Right kidney (tissue), 1 donor: ENCODE data around the gene COL6A2.
"Not testable (repeated sequence)": the region's sequence is repeated elsewhere in the genome, so short reads cannot be mapped to it uniquely, and the experiment has no call there.

ENCODE experiments used
- DNase-seq: peaks from one replicate; pipeline ENCODE4 v3.0.0-alpha.2; 2016

COL6A2 gene

DNA sequence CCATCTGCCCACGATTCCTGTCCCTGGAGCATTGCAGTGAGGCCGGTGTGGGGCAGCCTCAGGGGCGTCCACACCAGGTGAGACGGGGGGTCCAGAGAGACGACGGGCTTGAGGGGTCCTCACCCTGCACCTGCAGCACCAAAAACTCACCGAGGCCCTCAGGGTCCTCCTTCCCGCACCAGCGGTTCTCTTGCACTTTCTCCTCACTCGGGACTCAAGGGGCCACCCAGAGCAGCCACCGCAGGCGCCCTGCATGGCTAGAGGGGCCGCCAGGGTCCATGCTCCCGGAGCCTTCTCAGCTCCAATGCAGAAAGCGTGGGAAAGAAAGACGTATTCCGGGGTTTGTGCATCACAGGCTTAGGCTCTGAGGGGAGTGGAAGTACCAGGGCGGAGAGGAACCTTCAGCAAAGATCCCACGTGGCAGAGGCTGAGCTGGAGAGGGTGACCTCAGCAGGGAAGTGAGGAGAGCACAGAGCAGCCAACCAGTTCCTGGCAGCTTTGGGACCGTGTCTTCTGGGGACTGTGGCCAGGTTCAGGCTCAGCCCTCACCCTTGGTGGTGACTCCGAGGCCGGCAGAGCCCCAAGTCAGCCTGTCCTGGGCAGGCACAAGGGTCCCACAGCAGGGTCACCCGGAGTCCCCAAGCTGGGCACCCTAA, 19.5 kb upstream of the COL6A2 start:
- DNase-seq = no peak

DNA sequence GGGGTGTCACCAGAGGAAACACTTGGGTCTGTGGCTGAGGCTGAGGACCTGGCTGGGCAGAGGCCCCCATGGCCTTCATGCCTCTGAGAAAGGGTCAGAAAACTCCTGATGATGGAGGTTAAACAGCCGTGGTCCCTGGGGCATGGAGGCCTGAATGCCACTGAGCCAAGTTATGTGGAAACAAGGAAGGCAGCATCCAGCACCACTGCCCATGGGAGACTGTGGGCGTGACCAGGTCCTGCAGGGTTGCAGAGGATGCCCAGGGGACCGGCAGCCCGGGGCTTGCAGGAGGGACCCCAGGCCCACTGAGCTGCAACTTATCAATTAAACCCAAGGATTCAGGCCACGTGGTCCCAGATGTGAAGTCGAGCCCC, 18.9 kb upstream of the COL6A2 start:
- DNase-seq = no peak

DNA sequence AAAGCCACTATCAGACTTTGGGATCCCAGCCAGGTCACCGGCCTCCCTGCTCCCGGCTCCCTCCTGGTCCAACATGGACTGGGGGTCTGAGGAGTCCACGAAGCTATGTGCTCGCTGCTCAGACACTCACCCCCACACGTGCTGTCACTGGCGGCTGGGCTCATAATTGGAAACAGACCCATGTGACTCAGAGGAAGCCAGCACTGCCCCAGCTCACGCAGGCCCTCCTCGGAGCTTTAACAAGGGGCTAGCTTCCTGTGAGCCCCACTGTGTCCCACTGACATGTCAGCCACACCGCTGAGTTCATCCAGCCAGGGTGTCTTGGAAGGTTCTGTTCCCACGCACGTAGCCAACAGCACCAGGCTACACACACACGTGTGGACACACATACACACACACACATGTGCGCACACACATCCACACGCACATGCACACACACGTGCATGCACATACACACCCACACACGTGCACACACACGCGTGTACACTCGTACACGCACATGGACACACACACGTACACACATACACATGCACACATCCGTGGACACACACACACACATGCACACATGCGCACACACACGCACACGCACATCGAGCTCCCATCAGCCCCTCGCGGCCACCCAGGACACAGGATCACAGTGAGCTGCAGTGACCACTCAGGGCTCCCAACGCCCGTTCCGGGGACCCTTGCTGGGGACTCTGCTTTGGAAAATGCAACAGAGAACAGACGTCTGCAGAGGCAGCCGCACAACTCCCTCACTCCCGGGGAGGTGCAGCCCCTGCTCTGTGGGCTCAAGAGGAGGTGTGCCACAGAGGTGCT, 18.4 kb upstream of the COL6A2 start:
- DNase-seq = no peak

DNA sequence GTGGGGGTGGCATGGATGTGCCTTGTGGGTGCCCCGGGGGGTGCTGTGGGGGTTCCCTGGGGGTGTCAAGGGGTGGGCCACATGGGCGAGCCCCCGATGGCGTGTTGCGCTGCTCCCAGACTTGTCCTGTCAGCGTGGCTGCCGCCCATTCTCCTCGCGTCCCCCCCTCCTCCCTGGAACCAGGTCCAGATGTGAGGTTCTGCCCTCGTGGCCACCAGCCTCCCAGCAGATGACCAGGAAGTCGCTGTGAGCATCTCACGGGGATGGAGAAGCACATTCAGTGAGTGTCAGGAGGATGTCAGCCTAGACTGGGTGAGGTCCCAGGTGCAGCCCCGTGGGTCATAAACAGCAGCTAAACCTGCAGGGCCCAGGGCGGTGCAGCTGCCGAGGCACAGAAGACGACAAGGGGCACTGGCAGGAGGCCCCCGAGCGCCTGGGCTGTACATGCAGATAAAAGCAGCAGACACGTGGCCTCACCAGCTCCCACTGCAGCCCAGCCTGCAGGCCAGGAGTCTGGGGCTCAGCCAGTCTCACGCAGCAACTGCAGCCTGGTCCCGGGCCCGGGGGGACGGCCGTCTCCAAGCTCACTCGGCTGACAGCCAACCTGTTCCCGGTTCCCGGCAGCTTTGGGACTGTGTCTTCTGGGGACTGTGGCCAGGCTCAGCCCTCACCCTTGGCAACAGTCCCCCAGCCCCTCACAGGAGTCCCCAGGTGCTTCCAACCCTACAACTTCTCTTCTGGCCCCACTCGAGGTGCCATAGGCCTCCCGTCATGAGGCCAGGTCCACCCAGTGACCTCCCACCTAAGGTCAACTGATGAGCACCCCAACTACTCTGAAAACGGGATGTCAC, 17.5 kb upstream of the COL6A2 start:
- no peak for DNase-seq

DNA sequence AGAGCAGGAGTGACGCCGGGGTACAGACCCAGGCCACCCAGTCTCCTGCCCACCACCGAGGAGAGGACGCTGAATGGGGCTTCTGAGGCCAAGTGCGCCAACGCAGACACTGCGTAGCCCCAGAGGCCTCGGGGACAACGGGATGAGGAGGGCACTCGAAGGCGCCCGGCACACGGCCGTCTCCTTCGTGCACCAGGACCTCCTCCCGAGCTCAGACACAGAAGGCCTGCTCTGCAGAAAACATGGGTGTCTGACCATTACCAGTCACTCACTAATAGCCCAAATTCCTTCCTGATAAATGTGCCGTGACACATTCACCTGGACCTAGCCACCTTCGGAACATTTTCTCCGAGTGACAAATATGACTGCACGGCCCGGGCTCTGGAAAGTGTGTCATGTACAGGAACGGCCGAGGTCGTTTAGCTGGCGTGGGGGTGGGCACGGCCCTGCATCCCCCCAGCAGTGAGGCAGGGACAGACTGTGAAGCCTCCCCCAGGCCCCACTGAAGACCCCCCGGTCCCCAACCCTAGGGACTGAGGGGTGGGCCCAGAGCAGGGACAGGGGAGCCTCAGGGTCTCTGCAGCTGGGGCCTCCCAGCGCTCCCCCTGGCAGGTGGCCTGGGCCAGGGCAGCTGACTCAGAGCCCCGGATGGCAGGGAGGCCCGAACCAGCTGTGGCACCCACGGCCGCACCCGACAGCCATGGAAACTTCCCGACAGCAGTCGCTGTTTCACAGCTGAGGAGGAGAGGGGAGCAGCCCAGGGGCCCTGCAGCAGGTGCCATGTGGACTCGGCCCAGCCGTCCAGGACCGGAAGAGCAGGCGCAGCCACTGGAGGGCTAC, 16.7 kb upstream of the COL6A2 start:
- DNase-seq = no peak

DNA sequence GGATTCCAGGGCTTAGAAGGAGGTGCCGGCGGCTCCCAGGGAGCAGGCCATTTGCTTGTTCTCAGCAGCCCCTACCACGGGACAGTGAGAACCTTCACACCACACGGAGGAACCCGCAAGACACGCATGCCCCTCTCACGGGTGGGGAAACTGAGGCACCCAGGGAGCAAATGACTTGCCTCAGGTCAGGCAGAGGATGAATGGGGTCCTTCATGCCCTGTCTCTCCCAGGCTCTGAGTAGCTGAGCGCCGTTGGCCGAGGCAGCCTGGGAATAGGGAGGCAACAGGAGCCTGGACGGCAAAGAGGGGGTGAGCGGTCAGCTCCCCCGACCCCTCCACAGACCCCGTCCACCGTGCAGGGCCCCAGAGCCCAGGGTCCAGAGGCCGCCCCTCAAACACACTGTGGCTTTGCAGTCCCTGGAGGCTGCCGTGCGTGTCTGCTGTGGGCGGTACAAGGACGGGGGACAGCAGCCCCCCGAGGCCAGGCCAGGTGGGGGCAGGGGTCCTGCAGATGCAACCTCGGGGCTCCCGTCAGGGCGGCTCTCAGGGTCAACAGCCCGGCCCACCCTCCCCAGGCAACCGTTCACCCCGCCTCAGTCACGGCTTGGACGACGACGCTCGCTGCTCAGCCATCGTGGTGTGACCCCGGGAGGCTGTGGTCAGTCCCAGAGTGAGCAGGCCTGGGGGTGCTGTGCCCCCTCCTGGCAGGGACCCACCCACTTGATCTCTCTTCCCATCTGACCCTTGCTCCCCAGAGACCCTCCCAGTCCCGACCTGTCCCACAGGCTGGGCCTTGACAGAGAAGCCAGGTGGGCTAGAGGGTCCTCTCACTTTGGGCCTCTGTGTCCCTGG, 15.8 kb upstream of the COL6A2 start:
- no peak for DNase-seq

DNA sequence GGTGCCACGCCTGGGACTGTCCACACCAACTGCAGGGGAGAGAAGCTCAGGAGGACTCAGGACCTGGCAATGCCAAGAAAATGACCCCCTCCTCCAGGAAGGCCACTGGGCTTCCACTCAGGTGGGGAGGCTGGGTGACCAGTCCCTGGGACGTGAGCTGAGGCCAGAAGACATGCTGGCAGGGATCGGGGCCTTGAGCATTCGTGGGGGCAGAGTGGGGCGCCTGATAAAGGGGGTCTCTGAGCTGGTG, 15.3 kb upstream of the COL6A2 start:
- no peak for DNase-seq

DNA sequence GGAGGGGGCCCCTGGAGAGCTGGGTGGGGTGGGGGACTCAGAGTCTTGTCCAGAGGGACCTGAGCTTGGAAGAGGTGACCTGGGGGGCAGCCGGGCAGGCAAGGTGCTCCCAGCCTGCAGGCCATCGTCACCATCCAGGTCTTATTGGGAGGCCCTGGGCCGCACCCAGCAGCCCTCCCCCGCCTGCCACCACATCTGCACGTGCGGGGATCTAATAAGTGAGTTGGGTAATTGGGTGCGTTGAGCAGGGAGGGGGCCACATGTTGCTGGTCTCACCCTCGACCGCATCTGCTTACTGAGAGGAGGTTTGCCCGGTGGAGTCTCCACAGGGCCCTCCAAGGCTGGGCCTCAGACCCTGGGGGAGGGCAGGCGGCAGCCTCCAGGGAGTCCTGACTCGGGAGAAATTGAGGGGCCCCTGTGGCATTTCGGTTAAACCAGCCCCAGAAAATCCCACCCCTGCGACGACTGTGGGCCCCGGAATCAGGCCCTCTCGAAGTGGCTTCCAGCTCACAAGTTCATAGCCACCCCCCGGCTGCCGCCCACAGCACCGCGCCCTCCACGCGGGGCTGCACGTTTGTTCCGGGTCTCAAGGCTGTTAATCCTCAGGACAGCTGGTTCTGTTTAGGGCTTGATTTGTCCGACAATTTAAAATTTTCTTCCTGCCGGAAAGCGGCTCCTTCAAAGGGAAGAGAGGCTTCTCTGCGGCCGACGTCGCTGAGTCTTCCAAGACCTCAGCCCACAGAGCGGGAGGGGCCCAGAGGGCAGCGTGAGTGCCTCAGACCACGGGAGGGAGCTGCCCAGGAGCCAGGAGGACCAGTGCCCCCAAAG, 14.7 kb upstream of the COL6A2 start:
- DNase-seq = peak; percentile 48

DNA sequence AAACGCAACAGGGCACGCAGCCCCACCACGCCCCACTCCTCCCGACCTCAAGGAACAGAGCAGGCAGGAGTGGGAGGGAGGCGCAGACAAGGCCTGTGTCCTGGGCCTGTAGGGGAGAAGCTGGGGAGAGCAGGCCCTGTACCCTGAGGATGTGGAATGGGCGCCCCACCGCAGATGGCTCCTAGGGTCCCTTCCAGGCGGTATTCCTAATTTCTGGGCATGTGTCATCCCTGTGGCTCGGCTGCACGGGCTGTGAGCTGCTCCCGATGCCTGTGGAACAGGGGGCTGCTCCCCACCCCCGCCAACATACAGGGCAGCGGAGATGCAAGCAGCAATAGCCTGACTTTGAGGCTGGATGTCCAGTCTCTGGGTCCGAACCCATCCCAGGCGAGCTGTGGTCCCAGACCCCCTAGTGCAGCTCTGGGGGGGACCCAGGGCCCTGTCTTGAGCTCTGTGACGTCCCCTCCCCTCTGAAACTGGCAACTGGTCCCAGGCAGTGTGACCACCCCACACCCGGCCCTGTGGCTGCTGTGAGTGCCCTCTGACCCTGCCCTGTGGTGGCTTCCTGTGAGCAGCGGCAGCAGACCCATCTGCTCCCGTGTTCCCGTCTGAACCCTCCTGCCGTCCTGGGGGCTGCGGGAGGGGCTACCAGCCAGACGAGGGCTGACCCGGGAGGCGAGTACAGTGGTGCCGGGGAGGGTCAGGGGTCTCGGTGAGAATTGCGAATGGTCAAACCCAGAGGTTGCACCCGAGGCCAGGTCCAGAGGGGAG, 13.9 kb upstream of the COL6A2 start:
- no peak for DNase-seq

DNA sequence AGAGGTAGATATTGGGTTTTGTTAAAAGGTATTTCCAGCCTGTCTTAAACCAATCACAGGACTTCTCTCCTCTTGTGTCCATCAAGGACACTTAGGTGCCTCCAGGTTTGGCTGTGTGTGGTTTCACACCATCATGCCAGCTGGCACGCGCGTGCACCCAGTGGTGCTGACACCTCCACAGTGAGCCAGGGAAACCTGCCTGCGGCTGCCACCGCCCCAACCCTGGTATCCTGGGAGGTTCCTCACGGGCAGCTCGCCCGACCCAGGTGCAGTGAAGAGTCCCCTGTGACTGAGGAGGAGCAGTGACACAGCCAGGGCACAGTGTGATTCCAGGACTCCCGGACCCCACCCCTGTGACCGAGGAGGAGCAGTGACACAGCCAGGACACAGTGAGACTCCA, 13.2 kb upstream of the COL6A2 start:
- DNase-seq = no peak

DNA sequence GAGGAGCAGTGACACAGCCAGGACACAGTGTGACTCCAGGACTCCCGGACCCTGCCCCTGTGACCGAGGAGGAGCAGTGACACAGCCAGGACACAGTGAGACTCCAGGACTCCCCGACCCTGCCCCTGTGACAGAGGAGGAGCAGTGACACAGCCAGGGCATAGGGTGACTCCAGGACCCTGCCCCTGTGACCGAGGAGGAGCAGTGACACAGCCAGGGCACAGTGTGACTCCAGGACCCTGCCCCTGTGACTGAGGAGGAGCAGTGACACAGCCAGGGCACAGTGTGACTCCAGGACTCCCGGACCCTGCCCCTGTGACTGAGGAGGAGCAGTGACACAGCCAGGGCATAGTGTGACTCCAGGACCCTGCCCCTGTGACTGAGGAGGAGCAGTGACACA, 12.7 kb upstream of the COL6A2 start:
- not testable (repeated sequence) for DNase-seq

DNA sequence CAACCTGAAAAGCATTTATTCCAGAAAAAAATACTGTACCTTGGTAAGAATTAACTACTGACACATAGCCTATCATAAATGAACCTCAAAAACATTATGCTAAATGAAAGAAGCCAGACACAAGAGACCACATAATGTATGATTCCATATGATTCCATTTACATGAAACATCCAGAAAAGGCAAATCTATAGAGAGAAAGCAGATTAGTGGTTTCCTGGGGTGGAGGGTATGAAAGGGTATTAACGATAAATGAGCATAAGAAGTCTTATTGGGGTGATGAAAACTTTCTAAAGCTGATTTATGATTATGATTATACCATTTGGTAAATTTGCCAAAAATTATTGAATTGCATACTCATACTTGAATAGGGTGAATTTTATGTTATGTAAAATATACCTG, 10.3 kb upstream of the COL6A2 start:
- DNase-seq = no peak

DNA sequence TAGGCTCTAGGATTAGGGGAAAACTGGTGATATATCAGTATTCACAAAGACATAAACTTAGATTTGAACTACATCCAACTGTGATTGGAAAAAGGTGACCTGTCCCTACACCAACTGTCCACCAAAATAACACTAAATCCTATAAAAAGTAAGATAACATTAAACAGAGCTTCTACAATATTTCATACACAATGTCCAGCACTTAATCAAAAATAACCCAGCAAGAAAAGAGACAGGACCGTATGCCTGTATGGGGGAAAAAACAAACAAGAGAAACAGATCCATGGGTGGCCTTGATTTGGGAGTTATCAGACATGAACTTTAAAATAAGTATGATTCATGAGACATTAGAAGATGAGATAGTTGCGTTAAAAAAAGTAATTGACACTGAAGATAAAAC, 9.7 kb upstream of the COL6A2 start:
- no peak for DNase-seq

DNA sequence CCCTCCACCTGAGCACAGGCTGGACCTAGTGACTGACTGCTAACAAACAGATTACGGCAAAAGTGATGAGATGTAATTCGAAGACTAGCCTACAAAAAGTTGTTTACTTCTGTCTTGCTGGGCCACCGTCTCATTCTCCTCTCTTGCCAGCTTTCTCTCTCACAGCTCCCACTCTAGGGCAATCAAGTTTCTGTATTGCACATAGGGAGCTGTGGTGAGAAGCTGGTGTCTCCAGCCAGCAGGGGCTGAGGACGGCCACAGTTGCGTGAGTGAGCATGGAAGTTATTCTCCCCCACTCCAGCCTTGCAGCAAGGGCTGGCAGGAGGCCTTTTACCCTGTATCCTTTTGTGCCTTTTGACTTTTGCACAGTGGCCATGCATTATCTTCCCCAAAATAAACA, 8.6 kb upstream of the COL6A2 start:
- no peak for DNase-seq

DNA sequence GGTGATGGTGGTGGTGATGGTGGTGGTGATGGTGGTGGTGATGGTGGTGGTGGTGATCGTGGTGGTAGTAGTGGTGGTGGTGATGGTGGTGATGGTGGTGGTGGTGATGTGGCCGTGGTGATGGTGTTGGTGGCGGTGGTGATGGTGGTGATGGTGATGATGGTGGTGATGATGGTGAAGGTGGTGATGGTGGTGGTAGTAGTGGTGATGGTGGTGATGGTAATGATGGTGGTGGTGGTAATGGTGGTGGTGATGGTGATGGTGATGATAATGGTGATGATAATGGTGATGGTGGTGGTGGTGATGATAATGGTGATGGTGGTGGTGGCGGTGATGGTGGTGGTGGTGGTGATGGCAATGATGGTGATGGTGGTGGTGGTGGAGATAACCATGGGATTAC, 6.8 kb upstream of the COL6A2 start:
- no peak for DNase-seq

DNA sequence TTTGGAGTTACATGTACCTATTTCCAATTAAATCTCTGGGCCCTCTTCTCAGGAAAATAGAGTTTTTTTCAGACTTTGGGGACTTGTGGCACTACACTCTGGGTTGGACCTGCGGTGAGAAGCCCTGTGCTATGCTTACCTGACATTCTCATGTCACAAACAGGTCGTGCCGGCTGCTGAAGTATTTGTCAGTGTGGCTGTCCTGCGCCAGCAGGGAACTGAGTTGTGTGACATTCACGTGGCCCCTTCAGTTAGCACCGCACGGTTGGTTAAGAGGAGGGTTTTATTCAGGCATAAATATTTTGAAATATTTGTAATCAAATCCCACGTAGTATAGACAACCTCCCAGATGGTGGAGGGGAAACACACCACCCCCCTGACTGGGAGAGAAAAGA, 6.3 kb upstream of the COL6A2 start:
- DNase-seq = no peak

DNA sequence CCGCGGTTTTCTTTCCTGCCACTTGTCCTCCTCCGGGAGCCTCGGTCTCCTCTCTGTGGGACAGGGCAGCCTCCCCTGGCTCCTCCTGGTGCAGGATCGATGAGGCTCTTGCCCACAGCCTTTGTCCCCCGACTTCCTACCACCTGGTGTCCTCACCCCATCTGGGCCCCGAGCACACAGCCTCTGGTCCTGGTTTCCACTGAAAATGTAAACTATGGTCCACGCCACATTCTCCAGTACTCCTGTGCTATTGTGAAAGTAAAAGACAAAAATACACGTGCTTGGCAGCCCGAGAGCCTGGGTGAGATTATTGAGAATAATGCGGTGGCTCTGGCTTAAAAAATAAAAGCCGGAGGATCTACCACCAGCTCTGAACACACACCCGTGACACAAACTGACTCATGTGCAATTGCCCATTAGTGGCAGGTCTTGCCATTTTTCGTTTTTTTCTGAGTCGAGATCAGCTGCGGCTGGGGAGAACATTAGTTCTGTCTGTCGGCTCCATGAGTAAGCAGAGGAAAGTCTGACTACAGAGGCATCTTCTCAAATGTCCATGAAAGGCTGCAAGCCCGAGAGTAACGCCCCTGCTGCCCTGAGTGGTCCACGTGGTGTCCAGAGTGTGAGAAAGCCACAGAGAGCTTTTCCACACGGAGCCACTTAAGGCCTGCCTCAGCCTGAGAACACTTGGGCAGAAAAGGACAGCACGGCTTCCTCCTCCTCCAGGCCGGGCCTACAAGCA, 5.7 kb upstream of the COL6A2 start:
- no peak for DNase-seq

DNA sequence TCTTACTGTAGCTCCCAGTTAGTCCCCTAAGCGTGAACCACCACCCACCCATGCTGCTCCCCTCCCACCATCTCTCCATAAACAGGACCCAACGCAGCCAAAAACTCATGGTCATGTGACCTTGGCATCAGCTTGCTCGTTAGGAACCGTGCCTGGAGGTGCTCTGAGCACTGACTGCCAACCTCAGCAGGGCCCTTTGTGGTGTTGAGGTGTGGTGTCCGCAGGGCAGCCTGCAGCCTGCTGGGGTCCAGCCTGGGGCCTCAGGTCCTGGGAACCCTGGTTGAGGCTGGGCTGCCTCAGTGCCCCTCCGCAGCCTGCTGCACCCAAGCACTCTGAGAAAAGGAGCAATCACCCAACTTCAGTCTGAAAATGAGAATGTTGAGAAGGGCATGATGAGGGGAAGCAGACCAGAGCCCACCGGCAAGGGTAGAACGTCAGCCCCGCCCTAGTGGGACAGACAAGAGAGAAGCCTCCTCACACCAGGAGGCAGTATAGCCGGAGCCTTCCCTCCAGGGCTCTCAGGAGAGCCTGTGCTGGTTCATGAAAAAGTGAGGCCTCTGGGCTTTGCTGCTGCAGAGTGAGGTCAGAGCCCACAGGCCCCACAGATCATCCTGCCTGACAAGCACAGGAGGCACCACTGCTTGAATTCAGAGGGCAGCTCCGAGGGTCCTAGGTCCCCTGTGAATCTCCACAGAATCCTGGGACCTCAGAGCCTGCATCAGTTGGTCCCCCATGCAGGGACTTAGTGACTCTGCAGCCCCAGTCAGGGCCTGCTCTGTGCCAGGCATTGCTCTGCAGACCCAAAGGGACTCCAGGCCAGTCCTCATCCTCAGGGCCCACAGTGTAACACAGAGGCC, 4.9 kb upstream of the COL6A2 start:
- no peak for DNase-seq
